ENCODE data around the gene SYNJ2.

The SYNJ2 gene

GRCh38 chr6:157989541-157990289 is 8.1 kb downstream of the SYNJ2 start:
- Histone ChIP-seq H3K27me3 (ENCODE audit: insufficient read depth, low read depth) (no peaks in the 10 kb centered on the region), H3K4me2 (no peak overlapping the region), H3K4me1 (ENCODE audit: low read depth, poor library complexity, severe bottlenecking) (peaks cover under 1% of the 10 kb centered on the region), H4K20me1 (ENCODE audit: insufficient read depth) (no peaks in the 10 kb centered on the region), H2AFZ (ENCODE audit: low read depth) (no peak overlapping the region), H3K27ac (no peak overlapping the region), H3K4me3 (IDR thresholded peaks at IDR 0.05; ENCODE audit: insufficient read depth, low read depth, low read length) (no peak overlapping the region), H3K36me3 (ENCODE audit: insufficient read depth) (no peaks in the 10 kb centered on the region), H3K9ac (no peak overlapping the region), H3K79me2 (ENCODE audit: insufficient read depth, low read depth) (peaks cover 19% of the 10 kb centered on the region; the same call in 1 of the 2 replicates)
- TF ChIP-seq, protein P1, sequence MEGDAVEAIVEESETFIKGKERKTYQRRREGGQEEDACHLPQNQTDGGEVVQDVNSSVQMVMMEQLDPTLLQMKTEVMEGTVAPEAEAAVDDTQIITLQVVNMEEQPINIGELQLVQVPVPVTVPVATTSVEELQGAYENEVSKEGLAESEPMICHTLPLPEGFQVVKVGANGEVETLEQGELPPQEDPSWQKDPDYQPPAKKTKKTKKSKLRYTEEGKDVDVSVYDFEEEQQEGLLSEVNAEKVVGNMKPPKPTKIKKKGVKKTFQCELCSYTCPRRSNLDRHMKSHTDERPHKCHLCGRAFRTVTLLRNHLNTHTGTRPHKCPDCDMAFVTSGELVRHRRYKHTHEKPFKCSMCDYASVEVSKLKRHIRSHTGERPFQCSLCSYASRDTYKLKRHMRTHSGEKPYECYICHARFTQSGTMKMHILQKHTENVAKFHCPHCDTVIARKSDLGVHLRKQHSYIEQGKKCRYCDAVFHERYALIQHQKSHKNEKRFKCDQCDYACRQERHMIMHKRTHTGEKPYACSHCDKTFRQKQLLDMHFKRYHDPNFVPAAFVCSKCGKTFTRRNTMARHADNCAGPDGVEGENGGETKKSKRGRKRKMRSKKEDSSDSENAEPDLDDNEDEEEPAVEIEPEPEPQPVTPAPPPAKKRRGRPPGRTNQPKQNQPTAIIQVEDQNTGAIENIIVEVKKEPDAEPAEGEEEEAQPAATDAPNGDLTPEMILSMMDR (conservative IDR thresholded peaks at IDR 0.05; ENCODE audit: low read depth, low read length) = no peak

DNA sequence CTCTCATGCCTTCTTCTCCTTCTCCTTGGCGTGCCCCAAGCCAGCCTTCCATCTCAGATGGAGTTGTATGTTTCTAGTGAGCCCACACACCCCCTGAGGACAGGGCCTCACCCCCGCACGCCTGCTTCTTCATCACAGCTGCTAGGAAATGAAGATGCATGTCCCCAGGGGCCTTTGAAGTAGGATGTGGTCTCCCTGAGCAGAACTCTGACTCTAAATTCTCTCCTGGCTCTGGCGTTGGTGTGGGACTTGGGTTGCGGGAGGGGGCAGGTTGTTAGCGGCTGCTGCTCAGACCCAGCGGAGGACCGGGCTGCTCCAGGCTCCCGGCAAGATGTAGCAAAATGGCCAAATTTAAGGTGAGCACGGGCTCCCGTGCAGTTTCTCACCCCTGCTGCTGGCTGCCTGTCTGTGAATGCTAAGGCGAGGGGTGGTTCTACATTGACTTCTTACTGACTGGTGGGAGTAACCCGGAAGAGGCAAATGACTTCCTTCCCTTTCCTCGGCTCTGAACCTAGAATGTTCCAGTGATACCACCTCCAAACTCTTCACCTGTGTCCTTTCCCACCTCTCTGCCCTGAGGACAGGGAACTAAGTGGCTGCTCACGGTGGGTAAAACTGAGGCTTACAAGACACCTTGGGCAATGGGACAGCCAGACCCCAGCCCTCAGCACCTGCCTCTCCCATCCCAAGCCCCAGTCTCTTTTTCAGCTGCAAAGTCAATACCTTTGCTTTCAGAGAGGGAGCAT is 8.8 kb downstream of the SYNJ2 start:
- H3K4me1 ChIP-seq (ENCODE audit: low read depth, poor library complexity, severe bottlenecking) = no peaks in the 10 kb centered on the region
- no peaks in the 10 kb centered on the region for H3K27me3 ChIP-seq (ENCODE audit: insufficient read depth, low read depth)
- H4K20me1 ChIP-seq (ENCODE audit: insufficient read depth) = no peaks in the 10 kb centered on the region
- TF ChIP-seq, protein P1 (conservative IDR thresholded peaks at IDR 0.05; ENCODE audit: low read depth, low read length) = no peak
- H3K79me2 ChIP-seq (ENCODE audit: insufficient read depth, low read depth) = peaks cover 11% of the 10 kb centered on the region; the same call in 1 of the 2 replicates
- no peak overlapping the region for H3K4me3 ChIP-seq (IDR thresholded peaks at IDR 0.05; ENCODE audit: insufficient read depth, low read depth, low read length)
- H3K36me3 ChIP-seq (ENCODE audit: insufficient read depth) = no peaks in the 10 kb centered on the region
- no peak overlapping the region for H2AFZ ChIP-seq (ENCODE audit: low read depth)
- no peak overlapping the region for H3K9ac ChIP-seq
- H3K27ac ChIP-seq = no peak overlapping the region
- H3K4me2 ChIP-seq = no peak overlapping the region

DNA sequence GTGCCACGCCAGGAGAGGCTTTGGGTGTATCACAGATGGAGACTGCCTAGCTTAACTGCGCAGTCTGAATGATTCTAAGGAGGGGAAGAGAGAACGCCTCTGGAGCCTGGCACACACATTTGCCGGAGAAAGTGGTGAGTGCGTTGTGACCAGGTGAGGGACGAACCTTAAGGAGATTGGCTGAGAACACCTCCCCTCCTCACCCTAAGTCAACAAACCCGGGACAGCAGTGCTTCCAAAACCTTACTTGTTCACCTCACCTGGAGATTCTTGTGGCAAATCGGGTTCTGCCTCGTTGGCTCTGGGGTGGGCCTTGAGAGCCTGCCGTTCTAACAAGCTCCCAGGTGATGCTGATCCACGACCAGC is 9.4 kb downstream of the SYNJ2 start:
- no peak overlapping the region for H3K9ac ChIP-seq
- no peak overlapping the region for H3K4me3 ChIP-seq (IDR thresholded peaks at IDR 0.05; ENCODE audit: insufficient read depth, low read depth, low read length)
- H3K4me2 ChIP-seq = no peak overlapping the region
- H3K79me2 ChIP-seq (ENCODE audit: insufficient read depth, low read depth) = peaks cover 9% of the 10 kb centered on the region; the same call in 1 of the 2 replicates
- H3K27me3 ChIP-seq (ENCODE audit: insufficient read depth, low read depth) = no peaks in the 10 kb centered on the region
- no peaks in the 10 kb centered on the region for H4K20me1 ChIP-seq (ENCODE audit: insufficient read depth)
- H3K4me1 ChIP-seq (ENCODE audit: low read depth, poor library complexity, severe bottlenecking) = no peaks in the 10 kb centered on the region
- H3K27ac ChIP-seq = no peak overlapping the region
- no peak overlapping the region for H2AFZ ChIP-seq (ENCODE audit: low read depth)
- H3K36me3 ChIP-seq (ENCODE audit: insufficient read depth) = no peaks in the 10 kb centered on the region
- TF ChIP-seq, protein P1 (conservative IDR thresholded peaks at IDR 0.05; ENCODE audit: low read depth, low read length) = no peak

DNA sequence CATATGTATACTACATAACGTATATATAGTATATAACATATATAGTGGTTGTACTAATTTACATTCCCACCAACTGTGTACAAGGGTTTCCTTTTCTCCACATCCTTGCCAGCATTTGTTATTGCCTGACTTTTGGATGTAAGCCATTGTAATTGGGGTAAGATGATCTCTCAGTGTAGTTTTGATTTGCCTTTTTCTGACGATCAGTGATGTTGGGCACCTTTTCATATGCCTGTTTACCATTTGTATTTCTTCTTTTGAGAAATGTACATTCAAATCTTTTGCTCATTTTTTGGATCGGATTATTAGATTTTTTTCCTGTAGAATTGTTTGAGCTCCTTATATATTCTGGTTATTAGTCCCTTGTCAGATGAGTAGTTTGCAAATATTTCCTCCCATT is 11.4 kb downstream of the SYNJ2 start:
- no peaks in the 10 kb centered on the region for H3K4me1 ChIP-seq (ENCODE audit: low read depth, poor library complexity, severe bottlenecking)
- no peak overlapping the region for H3K4me2 ChIP-seq
- no peaks in the 10 kb centered on the region for H3K36me3 ChIP-seq (ENCODE audit: insufficient read depth)
- H4K20me1 ChIP-seq (ENCODE audit: insufficient read depth) = no peaks in the 10 kb centered on the region
- no peak overlapping the region for H3K27ac ChIP-seq
- H3K4me3 ChIP-seq (IDR thresholded peaks at IDR 0.05; ENCODE audit: insufficient read depth, low read depth, low read length) = no peak overlapping the region
- peaks cover 9% of the 10 kb centered on the region; the same call in 1 of the 2 replicates for H3K79me2 ChIP-seq (ENCODE audit: insufficient read depth, low read depth)
- H3K27me3 ChIP-seq (ENCODE audit: insufficient read depth, low read depth) = no peaks in the 10 kb centered on the region
- TF ChIP-seq, protein P1 (conservative IDR thresholded peaks at IDR 0.05; ENCODE audit: low read depth, low read length) = no peak
- H2AFZ ChIP-seq (ENCODE audit: low read depth) = no peak overlapping the region
- H3K9ac ChIP-seq = no peak overlapping the region
